DMS53 (cell line): ENCODE measurements around the gene SETD7.

ENCODE experiments used
- DNase-seq: peaks from one replicate; lab custom pipeline; 2025; lab: John Stamatoyannopoulos, UW

SETD7 gene

DNA sequence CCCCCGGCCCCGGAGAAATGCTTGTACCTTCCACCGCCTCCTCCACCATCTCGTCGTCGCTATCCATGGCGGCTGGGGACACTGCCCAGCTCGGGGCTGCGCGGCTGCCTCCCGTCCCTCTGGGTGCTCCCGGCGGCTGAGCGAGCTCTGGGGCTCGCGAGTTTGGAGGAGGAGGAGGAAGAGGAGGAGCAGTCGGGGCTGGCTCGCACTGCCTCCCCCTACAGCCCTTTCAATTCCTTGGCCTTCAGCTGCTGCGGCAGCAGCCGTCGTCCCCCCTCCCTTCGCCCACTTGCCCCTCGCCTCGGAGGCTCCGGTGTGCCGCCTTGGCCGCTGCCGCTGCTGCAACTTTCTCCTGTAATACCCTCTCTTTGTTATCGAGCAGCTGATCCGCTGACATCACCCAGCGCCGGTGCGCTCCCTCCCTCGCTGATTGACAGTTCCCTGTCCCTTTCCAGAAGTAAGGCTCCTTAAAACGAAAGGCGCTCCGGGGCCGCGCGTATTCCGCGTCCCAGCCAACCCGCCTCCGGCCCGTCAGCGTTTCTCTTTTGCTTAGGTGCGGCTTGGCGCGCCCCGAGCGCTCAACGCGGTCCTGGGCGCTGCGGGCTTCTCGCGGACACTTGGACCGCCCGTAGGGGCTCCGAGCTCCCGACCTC is at the start of gene SETD7:
SETD7 (minus strand) TSS at position 149 of the 653 bp plus-strand sequence; CDS start at position 67, 82 bp downstream.
- peak; percentile 88 for DNase-seq

GRCh38 chr4:139605516-139605915 is 49.5 kb upstream of the SETD7 start:
- DNase-seq: no peak

DNA sequence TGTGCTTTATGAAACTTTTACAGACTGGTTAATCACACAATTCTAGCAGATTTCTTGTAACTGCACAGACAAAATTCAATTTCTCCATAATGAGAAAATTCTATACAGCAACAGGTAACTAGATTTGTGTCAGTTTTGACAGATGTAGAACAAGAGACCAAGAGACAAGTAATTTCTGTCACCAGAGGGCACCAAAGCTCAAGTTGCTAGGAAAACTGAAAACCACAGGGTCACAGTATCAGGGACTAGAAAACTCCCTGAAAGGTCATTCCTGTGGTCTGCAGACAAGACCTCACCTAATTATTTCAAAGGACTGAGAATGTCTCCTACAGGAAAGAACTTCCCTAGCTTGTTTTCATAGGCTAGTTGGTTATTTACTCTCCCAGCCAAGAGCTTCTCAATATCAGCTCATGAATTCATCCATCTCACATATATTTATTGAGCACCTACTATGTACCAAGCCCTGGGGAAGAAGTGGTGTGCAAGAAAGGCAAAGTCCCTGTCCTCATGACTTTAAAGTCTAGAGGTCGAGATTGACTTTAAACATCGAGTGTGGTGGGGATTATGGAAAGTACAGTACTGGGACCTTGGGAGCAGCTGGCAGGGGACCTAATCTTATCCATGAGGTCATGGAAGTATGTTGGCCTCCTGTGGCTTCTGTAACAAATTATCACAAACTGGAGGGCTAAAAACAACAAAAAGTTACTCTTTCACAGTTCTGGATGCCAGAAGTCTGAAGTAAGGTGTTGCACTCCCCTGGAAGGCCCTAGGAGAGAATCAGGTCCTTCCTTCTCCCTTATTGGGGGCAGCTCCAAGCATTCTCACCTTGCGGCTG is 47.8 kb upstream of the SETD7 start:
- DNase-seq: peak; percentile 83

GRCh38 chr4:139602776-139603360 is 46.8 kb upstream of the SETD7 start:
- no peak for DNase-seq

GRCh38 chr4:139600662-139601061 is 44.6 kb upstream of the SETD7 start:
- no peak for DNase-seq

DNA sequence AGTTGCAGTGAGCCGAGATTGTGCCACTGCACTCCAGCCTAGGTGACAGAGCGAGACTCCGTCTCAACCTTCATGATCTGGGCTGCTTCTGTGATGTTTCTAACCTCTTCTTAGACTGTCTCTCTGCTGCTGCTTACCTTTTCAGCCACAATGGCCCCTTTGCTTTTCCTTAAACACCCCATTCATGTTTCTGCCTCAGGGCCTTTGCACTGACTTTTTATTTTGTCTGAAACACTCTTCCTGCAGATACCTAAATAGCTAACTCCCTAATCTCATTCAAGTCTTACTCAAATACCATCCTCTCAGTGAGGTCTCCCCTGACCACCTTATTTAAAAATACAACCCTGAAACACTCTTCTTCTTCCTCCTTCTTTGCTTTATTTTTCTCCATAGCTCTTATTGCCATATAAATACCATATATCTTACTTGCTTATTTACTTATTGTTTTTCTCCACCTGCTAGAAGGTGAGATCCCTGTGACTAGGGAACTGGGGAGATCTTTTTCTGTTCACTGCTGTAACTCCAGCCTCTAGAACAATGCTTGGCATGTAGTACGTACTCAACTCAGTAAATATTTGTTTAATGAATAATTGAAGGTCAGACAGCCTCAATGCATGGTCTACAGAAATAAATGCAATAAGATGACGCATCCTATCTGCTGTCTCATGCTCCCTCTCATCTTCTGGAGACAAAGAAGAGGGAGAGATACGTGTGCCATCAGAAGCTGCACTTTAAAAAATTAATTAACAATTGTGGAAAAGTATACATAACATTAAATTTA is 43.8 kb upstream of the SETD7 start:
- DNase-seq: peak; percentile 94

DNA sequence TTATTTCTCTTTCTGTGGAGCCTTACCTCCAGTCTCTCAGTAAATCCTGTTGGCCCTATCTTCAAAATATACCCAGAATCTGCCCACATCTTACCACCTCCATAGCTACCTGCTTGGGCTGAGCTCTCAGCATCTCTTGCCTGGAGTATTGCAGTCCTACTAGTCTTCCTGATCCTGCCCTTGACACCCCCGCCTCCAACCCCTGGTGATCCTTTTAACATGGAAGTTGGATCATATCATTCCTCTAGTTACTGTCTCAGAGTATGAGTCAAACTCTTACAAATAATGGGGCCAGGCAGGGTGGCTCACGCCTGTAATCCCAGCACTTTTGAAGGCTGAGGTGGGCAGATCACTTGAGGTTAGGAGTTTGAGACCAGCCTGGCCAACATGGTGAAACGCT is 43.1 kb upstream of the SETD7 start:
- DNase-seq: no peak

GRCh38 chr4:139596684-139597279 is 40.8 kb upstream of the SETD7 start:
- DNase-seq: no peak

- peak; percentile 4 for DNase-seq
These were observed 40.1 kb upstream of the SETD7 start for GRCh38 chr4:139596034-139596683.

- no peak for DNase-seq
These were observed 38.7 kb upstream of the SETD7 start for GRCh38 chr4:139594591-139595185.

- DNase-seq: no peak
These were observed 37.1 kb upstream of the SETD7 start for GRCh38 chr4:139593091-139593564.

DNA sequence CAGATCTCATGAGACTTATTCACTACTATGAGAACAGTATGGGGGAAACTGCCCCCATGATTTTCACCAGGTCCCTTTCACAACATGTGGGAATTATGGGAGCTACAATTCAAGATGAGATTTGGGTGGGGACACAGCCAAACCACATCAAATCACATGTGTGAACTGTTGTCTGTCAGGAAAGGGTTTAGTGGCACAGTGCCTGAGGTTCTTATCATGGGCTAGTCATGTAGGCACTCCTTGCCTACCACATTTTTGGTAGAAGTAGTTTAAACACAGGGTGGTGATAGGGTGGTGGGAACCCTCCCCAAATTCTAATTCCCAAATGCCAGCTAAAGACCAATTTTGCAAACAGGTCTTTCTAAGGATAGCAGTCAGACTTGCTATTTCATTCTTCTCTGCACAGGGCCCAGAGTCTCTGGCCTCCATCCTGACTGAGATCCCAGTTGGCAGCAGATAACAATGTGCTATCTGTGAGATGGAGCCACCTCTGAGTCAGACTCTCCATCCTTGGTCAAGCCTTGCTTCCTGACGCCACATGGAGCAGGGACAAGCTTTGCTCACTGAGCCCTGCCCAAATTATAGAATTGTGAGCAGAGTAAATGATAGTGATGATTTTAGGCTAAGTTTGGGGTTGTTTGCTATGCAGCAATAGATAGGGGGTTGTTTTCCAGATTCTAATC is 33.5 kb upstream of the SETD7 start:
- DNase-seq: no peak

DNA sequence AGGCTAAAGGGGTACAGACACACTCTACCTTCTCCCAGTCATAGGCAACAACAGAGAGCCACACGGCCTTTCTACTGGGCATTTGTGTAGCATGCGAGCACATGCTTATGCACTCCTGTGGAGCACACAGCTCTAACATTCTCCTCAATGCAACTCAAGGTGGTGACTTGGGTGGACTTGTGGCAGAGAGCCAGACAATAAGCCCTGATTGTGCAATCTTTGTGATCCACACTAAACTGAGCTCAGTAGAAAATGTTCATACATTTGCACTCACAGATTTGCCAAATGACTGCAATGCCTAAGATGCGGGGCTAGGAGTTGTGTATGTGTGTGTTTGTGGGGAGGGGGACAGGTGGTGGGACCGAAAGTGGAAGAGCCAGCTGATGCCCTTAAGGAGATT is 31.4 kb upstream of the SETD7 start:
- DNase-seq: no peak

GRCh38 chr4:139585473-139585872 is 29.5 kb upstream of the SETD7 start:
- no peak for DNase-seq

GRCh38 chr4:139584784-139585183 is 28.8 kb upstream of the SETD7 start:
- no peak for DNase-seq

DNA sequence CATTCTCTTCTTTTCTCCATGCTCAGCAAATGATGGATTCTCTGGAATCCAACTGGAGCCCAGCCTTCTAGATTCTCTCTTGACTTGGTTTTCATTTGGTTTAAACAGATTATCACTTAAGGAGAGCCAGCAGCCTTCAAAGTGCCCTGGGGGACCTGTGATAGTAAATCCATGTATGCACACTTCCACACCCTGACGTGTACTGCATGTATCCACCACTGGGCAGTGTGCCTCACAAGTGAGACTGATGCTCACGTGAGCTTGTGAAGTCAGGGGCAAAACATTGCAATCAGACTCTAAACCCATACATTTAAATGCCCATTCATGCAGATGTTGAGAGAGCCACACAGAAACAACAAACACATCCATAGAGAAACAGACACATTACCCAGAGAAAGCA is 28.0 kb upstream of the SETD7 start:
- no peak for DNase-seq

DNA sequence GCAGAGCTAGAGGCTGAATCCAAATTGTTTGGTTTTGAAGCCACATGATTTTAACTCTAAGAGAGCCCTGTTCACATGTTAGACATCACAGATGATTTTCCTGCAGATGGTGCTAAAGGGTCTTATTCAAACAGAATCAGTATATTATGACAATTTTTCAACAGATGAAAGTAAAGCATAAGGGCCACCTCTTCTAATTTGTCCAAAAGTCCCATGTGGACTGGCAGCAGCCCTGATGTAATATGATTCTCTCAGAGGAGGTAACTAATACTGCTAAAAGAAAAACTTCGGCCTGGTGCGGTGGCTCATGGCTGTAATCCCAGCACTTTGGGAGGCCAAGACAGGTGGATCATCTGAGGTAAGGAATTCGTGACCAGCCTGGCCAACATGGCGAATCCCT is 26.0 kb upstream of the SETD7 start:
- DNase-seq: no peak

DNA sequence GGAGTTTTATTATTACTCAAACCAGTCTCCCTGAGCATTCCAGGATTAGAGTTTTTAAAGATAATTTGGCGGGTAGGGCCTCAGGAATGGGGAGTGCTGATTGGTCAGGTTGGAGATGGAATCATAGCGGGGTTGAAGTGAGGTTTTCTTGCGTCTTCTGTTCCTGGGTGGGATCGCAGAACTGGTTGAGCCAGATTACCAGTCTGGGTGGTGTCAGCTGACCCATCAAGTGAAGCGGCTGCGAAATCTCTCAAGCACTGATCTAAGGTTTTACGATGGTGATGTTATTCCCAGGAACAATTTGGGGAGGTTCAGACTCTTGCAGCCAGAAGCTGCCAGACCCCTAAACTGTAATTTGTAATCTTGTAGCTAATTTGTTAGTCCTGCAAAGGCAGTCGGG is 25.1 kb upstream of the SETD7 start:
- DNase-seq: no peak

- no peak for DNase-seq
These were observed 20.2 kb upstream of the SETD7 start for GRCh38 chr4:139576219-139576618.

DNA sequence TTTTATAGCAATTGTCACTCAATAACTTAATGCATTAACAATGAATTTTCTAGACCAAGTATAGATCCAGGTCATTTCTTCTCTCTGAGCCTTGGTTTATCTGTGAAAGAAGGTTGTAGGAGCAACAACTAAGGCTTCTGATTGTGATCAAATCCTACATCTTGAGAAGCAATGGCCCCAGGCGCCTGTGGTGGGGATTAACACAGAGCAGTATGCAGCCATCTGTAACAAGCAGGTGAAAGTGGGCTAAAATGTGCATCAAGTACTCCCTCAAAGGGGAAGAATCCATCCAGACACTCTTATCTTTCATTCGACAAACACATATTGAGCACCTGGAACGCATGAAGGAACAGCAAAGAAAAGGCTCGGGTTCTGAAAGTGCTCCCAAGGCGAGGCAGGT is 19.1 kb upstream of the SETD7 start:
- DNase-seq: no peak
